Activated CD4-positive, alpha-beta T cell treated with anti-CD3 and anti-CD28 coated beads, Interleukin-10, Interleukin-2, amounts not matched to agents 100 ng/mL and 50 ng/mL, durations not matched to agents 16 hours and 8 hours (primary cell): ENCODE measurements around the gene GPBAR1.
"Not testable (repeated sequence)": the region's sequence is repeated elsewhere in the genome, so short reads cannot be mapped to it uniquely, and the experiment has no call there.

ENCODE experiments used
- DNase-seq: peaks from one replicate; pipeline ENCODE4 v3.0.0-alpha.2; 2020

Gene GPBAR1

GRCh38 chr2:218290316-218291261, 29.8 kb downstream of the GPBAR1 start:
- DNase-seq, result peak; percentile 60

- DNase-seq, result peak; percentile 33
Observed at GRCh38 chr2:218291318-218292047, 30.7 kb downstream of the GPBAR1 start.

- DNase-seq, result peak; percentile 85
Observed at GRCh38 chr2:218292048-218293014, 31.5 kb downstream of the GPBAR1 start, which contains the start of gene TMBIM1. TMBIM1 (minus strand) TSS chr2:218292503; CDS start chr2:218282141, 10,362 bp downstream.

- no peak for DNase-seq
Observed at GRCh38 chr2:218293715-218294429, 33.1 kb downstream of the GPBAR1 start.

GRCh38 chr2:218294430-218295022, 33.7 kb downstream of the GPBAR1 start:
- no peak for DNase-seq

- peak; percentile 10 for DNase-seq
Observed at GRCh38 chr2:218295029-218295428, 34.2 kb downstream of the GPBAR1 start.

- no peak for DNase-seq
Observed at GRCh38 chr2:218296200-218296599, 35.4 kb downstream of the GPBAR1 start.

- no peak for DNase-seq
Observed at GRCh38 chr2:218296847-218297246, 36.0 kb downstream of the GPBAR1 start.

GRCh38 chr2:218298314-218298875, 37.6 kb downstream of the GPBAR1 start:
- DNase-seq, result no peak

GRCh38 chr2:218300141-218300540, 39.3 kb downstream of the GPBAR1 start:
- no peak for DNase-seq

GRCh38 chr2:218301176-218301819, 40.5 kb downstream of the GPBAR1 start:
- peak; percentile 91 for DNase-seq

GRCh38 chr2:218305383-218305782, 44.6 kb downstream of the GPBAR1 start:
- DNase-seq, result no peak

GRCh38 chr2:218306184-218306920, 45.5 kb downstream of the GPBAR1 start:
- DNase-seq, result no peak

- DNase-seq, result no peak
Observed at GRCh38 chr2:218307415-218308090, 46.7 kb downstream of the GPBAR1 start.

- no peak for DNase-seq
Observed at GRCh38 chr2:218310853-218311540, 50.2 kb downstream of the GPBAR1 start.

GRCh38 chr2:218311541-218312266, 50.9 kb downstream of the GPBAR1 start:
- DNase-seq, result not testable (repeated sequence)

- no peak for DNase-seq
Observed at GRCh38 chr2:218312267-218312756, 51.5 kb downstream of the GPBAR1 start.

- DNase-seq, result no peak
Observed at GRCh38 chr2:218313356-218313755, 52.5 kb downstream of the GPBAR1 start.
